Retinal pigment epithelial cell (primary cell): ENCODE measurements around the gene FRK.

Source experiments
- DNase-seq: peaks from one replicate; pipeline ENCODE4 v3.0.0-alpha.2; 2010; ENCODE audit warnings: low read depth
- H3K4me3 ChIP-seq: 2 replicates; pipeline ENCODE4 v1.5.1; 2011; ENCODE audit warnings: mild to moderate bottlenecking, low read length, control low read depth, moderate library complexity
- CTCF ChIP-seq: conservative IDR thresholded peaks from 2 replicates; pipeline ENCODE4 v1.5.1; 2011; ENCODE audit warnings: low read depth, low read length, control low read depth, inconsistent platforms

The FRK gene

DNA sequence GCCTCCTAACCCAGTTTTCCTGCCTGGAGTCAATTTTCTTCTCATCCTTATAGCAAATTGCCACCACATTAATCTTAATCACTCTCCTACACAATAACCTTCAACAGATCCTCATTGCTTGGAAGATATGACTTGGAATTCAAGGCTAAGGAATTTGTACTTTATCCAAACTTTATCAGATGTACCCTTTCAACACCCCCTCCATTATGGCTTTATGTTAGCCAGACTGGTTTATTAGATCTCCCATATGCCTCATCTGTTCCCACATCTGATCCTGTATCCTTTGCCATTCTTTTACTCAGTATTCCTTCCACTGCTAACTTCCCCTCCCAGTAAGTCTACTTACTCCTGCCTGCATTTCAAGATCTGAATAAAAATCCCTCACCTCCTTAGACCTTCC lies 4.0 kb upstream of the FRK start:
- no peak for DNase-seq
- TF ChIP-seq CTCF = no peak
- H3K4me3 ChIP-seq = no peak overlapping the region

- DNase-seq = no peak
- H3K4me3 ChIP-seq = no peak overlapping the region
- no peak for TF ChIP-seq CTCF
Observed at GRCh38 chr6:116062496-116062895, 1.8 kb upstream of the FRK start.

- no peak overlapping the region for H3K4me3 ChIP-seq
- DNase-seq = no peak
- no peak for TF ChIP-seq CTCF
Observed at GRCh38 chr6:116059713-116060571, 749 bp downstream of the FRK start.

DNA sequence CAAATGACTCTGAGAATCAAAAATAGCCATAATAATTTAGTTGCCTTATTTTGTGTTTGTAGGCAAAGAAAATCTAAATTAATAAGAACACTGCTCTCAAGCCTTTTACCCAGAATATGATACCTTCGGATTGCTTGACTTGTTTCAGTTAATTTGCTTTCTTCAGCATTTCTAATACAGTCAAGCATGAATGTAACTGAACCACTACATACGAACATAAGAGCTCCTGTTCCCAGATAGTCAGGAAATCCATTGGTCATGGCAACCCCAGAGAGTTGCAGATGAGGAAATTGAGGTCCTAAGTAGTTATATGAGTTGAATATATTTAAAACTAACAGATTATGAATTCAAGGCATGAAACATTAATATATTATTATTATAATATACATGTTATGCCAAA lies 2.9 kb downstream of the FRK start:
- no peak for DNase-seq
- TF ChIP-seq CTCF = no peak
- no peak overlapping the region for H3K4me3 ChIP-seq

GRCh38 chr6:116055513-116055912 lies 5.2 kb downstream of the FRK start:
- DNase-seq = no peak
- H3K4me3 ChIP-seq = no peak overlapping the region
- no peak for TF ChIP-seq CTCF

- DNase-seq = no peak
- no peak for TF ChIP-seq CTCF
Observed at GRCh38 chr6:116051244-116051643, 9.4 kb downstream of the FRK start.

GRCh38 chr6:116050737-116051136 lies 10.0 kb downstream of the FRK start:
- no peak overlapping the region for H3K4me3 ChIP-seq
- TF ChIP-seq CTCF = no peak
- DNase-seq = no peak

More at GRCh38 chr6:116051244-116051643, 9.4 kb downstream of the FRK start:
- no peak overlapping the region for H3K4me3 ChIP-seq
